Endometrial microvascular endothelial cells (primary cell): Measurements from ENCODE around the gene TMED4. TPM values are rescaled to one million over a fixed set of nuclear protein-coding genes. Genes with fewer than 3 reads are reported as not detected.
"Not testable (repeated sequence)": the region's sequence is repeated elsewhere in the genome, so short reads cannot be mapped to it uniquely, and the experiment has no call there.

ENCODE experiments used
- in situ Hi-C: cut with HindIII; loops from 2 replicates; pipeline ENCODE4 v1.10.0; 2017; ENCODE audit warnings: low sequenced_read_pairs, low pct_unique_long_range_greater_than_20kb; ENCODE audit errors: inconsistent ontology term
- total RNA-seq: library from RNA; depleted of rRNA; stranded (reverse); fragments of >200 nt; gene quantifications from one replicate; pipeline ENCODE4 v1.2.3, GENCODE V29; 2015; ENCODE audit errors: inconsistent ontology term

Gene TMED4
- total RNA-seq, 1 donor from 2014 or later, result 141 TPM

- in situ Hi-C loops, result no loop called here
Observed at GRCh38 chr7:44608916-44609648, 27.1 kb upstream of the TMED4 start.

- in situ Hi-C loops, result no loop called here
Observed at GRCh38 chr7:44607141-44608068, 25.4 kb upstream of the TMED4 start.

- in situ Hi-C loops, result no loop called here
Observed at GRCh38 chr7:44606341-44607140, 24.5 kb upstream of the TMED4 start, which contains the start of gene OGDH. Gene OGDH (plus strand): TSS chr7:44606627. CDS start chr7:44624344, 17,717 bp downstream.

- in situ Hi-C loops, result no loop called here
Observed at GRCh38 chr7:44604941-44605340, 22.9 kb upstream of the TMED4 start.

GRCh38 chr7:44603193-44603592 lies 21.2 kb upstream of the TMED4 start:
- in situ Hi-C loops, result no loop called here

- in situ Hi-C loops, result no loop called here
Observed at GRCh38 chr7:44602576-44602910, 20.5 kb upstream of the TMED4 start.

GRCh38 chr7:44599222-44599621 lies 17.2 kb upstream of the TMED4 start:
- in situ Hi-C loops, result no loop called here

GRCh38 chr7:44597181-44597580 lies 15.2 kb upstream of the TMED4 start:
- in situ Hi-C loops, result not testable (repeated sequence)

GRCh38 chr7:44595934-44596635 lies 14.1 kb upstream of the TMED4 start:
- in situ Hi-C loops, result no loop called here

- in situ Hi-C loops, result no loop called here
Observed at GRCh38 chr7:44590910-44591309, 8.9 kb upstream of the TMED4 start.

GRCh38 chr7:44587843-44588711 lies 6.0 kb upstream of the TMED4 start:
- in situ Hi-C loops, result no loop called here

GRCh38 chr7:44583146-44583865 lies 1.3 kb upstream of the TMED4 start:
- in situ Hi-C loops, result no loop called here

GRCh38 chr7:44580945-44581878 lies 819 bp downstream of the TMED4 start:
- in situ Hi-C loops, result no loop called here

GRCh38 chr7:44576228-44576627 lies 5.8 kb downstream of the TMED4 start:
- in situ Hi-C loops, result no loop called here

GRCh38 chr7:44575054-44575453 lies 7.0 kb downstream of the TMED4 start:
- in situ Hi-C loops, result no loop called here

GRCh38 chr7:44574287-44574872 lies 7.7 kb downstream of the TMED4 start:
- in situ Hi-C loops, result loop anchor here (25.0 kb wide), 1 partner anchor 362 kb away; the partner anchor contains the start of gene YKT6
